ENCODE results near the gene GFOD1.

DNA sequence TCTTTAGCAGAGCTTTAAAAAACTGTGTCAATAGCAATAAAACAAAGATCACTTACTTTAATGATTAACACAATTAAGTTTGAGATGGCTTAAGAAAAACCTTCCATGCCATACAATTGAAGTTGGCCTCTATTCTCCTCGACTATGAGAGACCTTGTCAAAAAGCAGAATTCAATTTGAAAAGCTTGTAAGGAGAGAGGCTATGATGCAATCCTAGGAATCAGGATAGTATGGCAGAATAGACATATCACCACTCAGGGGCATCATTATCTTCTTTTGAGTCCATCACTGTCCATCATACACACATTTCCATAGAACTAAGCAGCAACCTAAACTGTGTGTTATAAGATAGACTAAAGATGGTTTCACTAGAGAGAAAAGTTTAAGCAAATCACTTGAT lies 176.2 kb downstream of the GFOD1 start:
- TF ChIP-seq EGR1 (IDR thresholded peaks at IDR 0.05; ENCODE audit: borderline replicate concordance in 1 of 2, low read depth in 2 of 2, low read length in 2 of 2) = no peak
- TF ChIP-seq, protein P1, sequence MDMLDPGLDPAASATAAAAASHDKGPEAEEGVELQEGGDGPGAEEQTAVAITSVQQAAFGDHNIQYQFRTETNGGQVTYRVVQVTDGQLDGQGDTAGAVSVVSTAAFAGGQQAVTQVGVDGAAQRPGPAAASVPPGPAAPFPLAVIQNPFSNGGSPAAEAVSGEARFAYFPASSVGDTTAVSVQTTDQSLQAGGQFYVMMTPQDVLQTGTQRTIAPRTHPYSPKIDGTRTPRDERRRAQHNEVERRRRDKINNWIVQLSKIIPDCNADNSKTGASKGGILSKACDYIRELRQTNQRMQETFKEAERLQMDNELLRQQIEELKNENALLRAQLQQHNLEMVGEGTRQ (IDR thresholded peaks at IDR 0.05; ENCODE audit: borderline replicate concordance, low read depth, low read length) = no peak
- TF ChIP-seq, protein P2, sequence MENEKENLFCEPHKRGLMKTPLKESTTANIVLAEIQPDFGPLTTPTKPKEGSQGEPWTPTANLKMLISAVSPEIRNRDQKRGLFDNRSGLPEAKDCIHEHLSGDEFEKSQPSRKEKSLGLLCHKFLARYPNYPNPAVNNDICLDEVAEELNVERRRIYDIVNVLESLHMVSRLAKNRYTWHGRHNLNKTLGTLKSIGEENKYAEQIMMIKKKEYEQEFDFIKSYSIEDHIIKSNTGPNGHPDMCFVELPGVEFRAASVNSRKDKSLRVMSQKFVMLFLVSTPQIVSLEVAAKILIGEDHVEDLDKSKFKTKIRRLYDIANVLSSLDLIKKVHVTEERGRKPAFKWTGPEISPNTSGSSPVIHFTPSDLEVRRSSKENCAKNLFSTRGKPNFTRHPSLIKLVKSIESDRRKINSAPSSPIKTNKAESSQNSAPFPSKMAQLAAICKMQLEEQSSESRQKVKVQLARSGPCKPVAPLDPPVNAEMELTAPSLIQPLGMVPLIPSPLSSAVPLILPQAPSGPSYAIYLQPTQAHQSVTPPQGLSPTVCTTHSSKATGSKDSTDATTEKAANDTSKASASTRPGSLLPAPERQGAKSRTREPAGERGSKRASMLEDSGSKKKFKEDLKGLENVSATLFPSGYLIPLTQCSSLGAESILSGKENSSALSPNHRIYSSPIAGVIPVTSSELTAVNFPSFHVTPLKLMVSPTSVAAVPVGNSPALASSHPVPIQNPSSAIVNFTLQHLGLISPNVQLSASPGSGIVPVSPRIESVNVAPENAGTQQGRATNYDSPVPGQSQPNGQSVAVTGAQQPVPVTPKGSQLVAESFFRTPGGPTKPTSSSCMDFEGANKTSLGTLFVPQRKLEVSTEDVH (IDR thresholded peaks at IDR 0.05; ENCODE audit: low read depth, partially characterized antibody) = no peak
- TF ChIP-seq SP1 (IDR thresholded peaks at IDR 0.05; ENCODE audit: low read depth, low read length) = no peak
- no peak for TF ChIP-seq PAX8 (IDR thresholded peaks at IDR 0.05)
- TF ChIP-seq SUZ12 (IDR thresholded peaks at IDR 0.05; ENCODE audit: unreplicated experiment) = no peak
- TF ChIP-seq, protein P3, sequence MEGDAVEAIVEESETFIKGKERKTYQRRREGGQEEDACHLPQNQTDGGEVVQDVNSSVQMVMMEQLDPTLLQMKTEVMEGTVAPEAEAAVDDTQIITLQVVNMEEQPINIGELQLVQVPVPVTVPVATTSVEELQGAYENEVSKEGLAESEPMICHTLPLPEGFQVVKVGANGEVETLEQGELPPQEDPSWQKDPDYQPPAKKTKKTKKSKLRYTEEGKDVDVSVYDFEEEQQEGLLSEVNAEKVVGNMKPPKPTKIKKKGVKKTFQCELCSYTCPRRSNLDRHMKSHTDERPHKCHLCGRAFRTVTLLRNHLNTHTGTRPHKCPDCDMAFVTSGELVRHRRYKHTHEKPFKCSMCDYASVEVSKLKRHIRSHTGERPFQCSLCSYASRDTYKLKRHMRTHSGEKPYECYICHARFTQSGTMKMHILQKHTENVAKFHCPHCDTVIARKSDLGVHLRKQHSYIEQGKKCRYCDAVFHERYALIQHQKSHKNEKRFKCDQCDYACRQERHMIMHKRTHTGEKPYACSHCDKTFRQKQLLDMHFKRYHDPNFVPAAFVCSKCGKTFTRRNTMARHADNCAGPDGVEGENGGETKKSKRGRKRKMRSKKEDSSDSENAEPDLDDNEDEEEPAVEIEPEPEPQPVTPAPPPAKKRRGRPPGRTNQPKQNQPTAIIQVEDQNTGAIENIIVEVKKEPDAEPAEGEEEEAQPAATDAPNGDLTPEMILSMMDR (IDR thresholded peaks at IDR 0.05 in 2 of 3, conservative IDR thresholded peaks at IDR 0.05 in 1 of 3; ENCODE audit: control insufficient read depth in 2 of 3, extremely low read depth in 1 of 3, insufficient read depth in 1 of 3, low read depth in 3 of 3, low read length in 3 of 3) = no peak
- no peak for TF ChIP-seq POLR2AphosphoS5 (IDR thresholded peaks at IDR 0.05; ENCODE audit: low read length)
- TF ChIP-seq RBBP5 (conservative IDR thresholded peaks at IDR 0.05) = no peak
- TF ChIP-seq STAT1 (conservative IDR thresholded peaks at IDR 0.05) = no peak
- TF ChIP-seq, protein P4, sequence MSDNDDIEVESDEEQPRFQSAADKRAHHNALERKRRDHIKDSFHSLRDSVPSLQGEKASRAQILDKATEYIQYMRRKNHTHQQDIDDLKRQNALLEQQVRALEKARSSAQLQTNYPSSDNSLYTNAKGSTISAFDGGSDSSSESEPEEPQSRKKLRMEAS (IDR thresholded peaks at IDR 0.05; ENCODE audit: low read depth, low read length) = no peak

All from GM12878 (cell line).